ENCODE results near the gene NARS2. TPM values are rescaled to one million over a fixed set of nuclear protein-coding genes. Genes with fewer than 3 reads are reported as not detected.

NARS2 gene
- total and polyA plus RNA-seq, 9 of the 15 experiments (the other 6 are each of a cell fraction or from before 2014, with no cell fraction given), result 26.8 to 48.0 (median 34.2) TPM

GRCh38 chr11:78423241-78423640 lies 151.4 kb downstream of the NARS2 start (continued):
- TF ChIP-seq CEBPZ (IDR thresholded peaks at IDR 0.05; ENCODE audit: borderline replicate concordance, low read depth, low read length) (no peak), TEAD4 (IDR thresholded peaks at IDR 0.05; ENCODE audit: low read length) (peak; percentile 29; the same call in 1 of the 2 replicates), TEAD4 (CRISPR knock-in tag; IDR thresholded peaks at IDR 0.05; ENCODE audit: borderline replicate concordance) (no peak), NONO (IDR thresholded peaks at IDR 0.05; ENCODE audit: low read depth in 2 of 2, low read length in 1 of 2) (no peak), PATZ1 (CRISPR knock-in tag; IDR thresholded peaks at IDR 0.05; ENCODE audit: borderline replicate concordance) (no peak), THRA (IDR thresholded peaks at IDR 0.05) (no peak), SMAD4 (CRISPR knock-in tag; conservative IDR thresholded peaks at IDR 0.05) (0 out of 2 replicates have a peak, but pooled peaks have one; percentile 38), ZNF143 (CRISPR knock-in tag; IDR thresholded peaks at IDR 0.05) (no peak), PTTG1 (tag; IDR thresholded peaks at IDR 0.05; ENCODE audit: low read depth) (no peak), HMG20A (CRISPR knock-in tag; conservative IDR thresholded peaks at IDR 0.05) (no peak), ZKSCAN8 (CRISPR knock-in tag; IDR thresholded peaks at IDR 0.05) (no peak), RCOR1 (IDR thresholded peaks at IDR 0.05; ENCODE audit: borderline replicate concordance in 1 of 2, low read depth in 2 of 2, low read length in 2 of 2) (peak; percentile 32 to 98; a peak in 3 of 4 replicates), CBFA2T3 (IDR thresholded peaks at IDR 0.05) (peak; percentile 50; the same call in 1 of the 2 replicates), E2F5 (CRISPR knock-in tag; IDR thresholded peaks at IDR 0.05) (no peak), DMBX1 (CRISPR knock-in tag; IDR thresholded peaks at IDR 0.05; ENCODE audit: borderline replicate concordance) (no peak), ZEB2 (IDR thresholded peaks at IDR 0.05) (no peak), MEIS2 (IDR thresholded peaks at IDR 0.05; ENCODE audit: partially characterized antibody) (peak; percentile 6), GABPB2 (CRISPR knock-in tag; conservative IDR thresholded peaks at IDR 0.05) (no peak), BMI1 (IDR thresholded peaks at IDR 0.05; ENCODE audit: low read length) (no peak), ZSCAN29 (IDR thresholded peaks at IDR 0.05) (no peak), SOX6 (IDR thresholded peaks at IDR 0.05) (peak; percentile 50; the same call in 1 of the 2 replicates)

Measured in K562 (cell line).